Measurements from ENCODE around the gene MOB1A.

GRCh38 chr2:74105413-74105812 is 73.3 kb downstream of the MOB1A start:
- no peak for TF ChIP-seq CTCF (conservative IDR thresholded peaks at IDR 0.05; ENCODE audit: low read depth, low read length)
- TF ChIP-seq EZH2 (IDR thresholded peaks at IDR 0.05; ENCODE audit: borderline replicate concordance, low read depth, low read length, poor library complexity, severe bottlenecking) = no peak

Data from A673 (cell line).